HL-60/S4 treated with retinoic acid at 250 ng/mL for 4 days and 3 days (cell line): Measurements from ENCODE around the gene RAI14.

Experiments used
- in situ Hi-C: fragments of 300-500 bp; cut with MboI; formaldehyde crosslinking; loops from 2 replicates; pipeline ENCODE4 v1.7.0; 2022; ENCODE audit warnings: low sequenced_read_pairs

The RAI14 gene

GRCh38 chr5:34843497-34843896 lies 187.4 kb downstream of the RAI14 start:
- in situ Hi-C loops = no loop called here

- in situ Hi-C loops = no loop called here
Measured at GRCh38 chr5:34844106-34844505, 188.0 kb downstream of the RAI14 start.

- in situ Hi-C loops = no loop called here
Measured at GRCh38 chr5:34844999-34845398, 188.9 kb downstream of the RAI14 start.

GRCh38 chr5:34847056-34847455 lies 190.9 kb downstream of the RAI14 start:
- in situ Hi-C loops = no loop called here

- in situ Hi-C loops = no loop called here
Measured at GRCh38 chr5:34847552-34847951, 191.4 kb downstream of the RAI14 start.

GRCh38 chr5:34848230-34848629 lies 192.1 kb downstream of the RAI14 start:
- in situ Hi-C loops = no loop called here

- in situ Hi-C loops = no loop called here
Measured at GRCh38 chr5:34849253-34849652, 193.1 kb downstream of the RAI14 start.

- in situ Hi-C loops = no loop called here
Measured at GRCh38 chr5:34854459-34855174, 198.5 kb downstream of the RAI14 start.

- in situ Hi-C loops = no loop called here
Measured at GRCh38 chr5:34857161-34857560, 201.0 kb downstream of the RAI14 start.

GRCh38 chr5:34857894-34858293 lies 201.8 kb downstream of the RAI14 start:
- in situ Hi-C loops = no loop called here

GRCh38 chr5:34858790-34859189 lies 202.7 kb downstream of the RAI14 start:
- in situ Hi-C loops = no loop called here

GRCh38 chr5:34859253-34859652 lies 203.1 kb downstream of the RAI14 start:
- in situ Hi-C loops = no loop called here

- in situ Hi-C loops = no loop called here
Measured at GRCh38 chr5:34863946-34864345, 207.8 kb downstream of the RAI14 start.

GRCh38 chr5:34865091-34865490 lies 209.0 kb downstream of the RAI14 start:
- in situ Hi-C loops = no loop called here

- in situ Hi-C loops = no loop called here
Measured at GRCh38 chr5:34866989-34867471, 210.9 kb downstream of the RAI14 start.

GRCh38 chr5:34867660-34868059 lies 211.5 kb downstream of the RAI14 start:
- in situ Hi-C loops = no loop called here

GRCh38 chr5:34868791-34869190 lies 212.7 kb downstream of the RAI14 start:
- in situ Hi-C loops = no loop called here

- in situ Hi-C loops = no loop called here
Measured at GRCh38 chr5:34869256-34869655, 213.1 kb downstream of the RAI14 start.

GRCh38 chr5:34870382-34870781 lies 214.3 kb downstream of the RAI14 start:
- in situ Hi-C loops = no loop called here

- in situ Hi-C loops = loop anchor here (25.0 kb wide), 1 partner anchor 389 kb away; no protein-coding TSS in a partner anchor
Measured at GRCh38 chr5:34876275-34876674, 220.1 kb downstream of the RAI14 start.

GRCh38 chr5:34881246-34881645 lies 225.1 kb downstream of the RAI14 start:
- in situ Hi-C loops = loop anchor here (25.0 kb wide), 1 partner anchor 394 kb away; no protein-coding TSS in a partner anchor
